SK-N-MC (cell line): ENCODE results near the gene PRDM7.
"Not testable (repeated sequence)": the region's sequence is repeated elsewhere in the genome, so short reads cannot be mapped to it uniquely, and the experiment has no call there.

ENCODE experiments used
- DNase-seq: peaks from one replicate; pipeline ENCODE4 v3.0.0-alpha.2; 2011; ENCODE audit warnings: low read depth, low spot score
- H3K27ac ChIP-seq: fragments of 200-600 bp; sonication (generic); 2 replicates; pipeline ENCODE4 v1.5.1; 2016; ENCODE audit warnings: mixed run types
- H3K36me3 ChIP-seq: fragments of 200-600 bp; sonication (generic); 2 replicates; pipeline ENCODE4 v1.6.1; 2017; ENCODE audit warnings: antibody characterized with exemption, low read length, mixed read lengths; ENCODE audit not compliant: insufficient read depth
- H3K4me3 ChIP-seq: fragments of 200-600 bp; sonication (generic); 2 replicates; pipeline ENCODE4 v1.5.1; 2016
- H3K9ac ChIP-seq: fragments of 200-600 bp; sonication (generic); 2 replicates; pipeline ENCODE4 v1.8.0; 2017; ENCODE audit warnings: mixed run types, mixed read lengths; ENCODE audit not compliant: insufficient read length
- H3K9me3 ChIP-seq: fragments of 200-600 bp; sonication (generic); 2 replicates; pipeline ENCODE4 v1.6.1; 2017; ENCODE audit warnings: low read depth, mild to moderate bottlenecking, antibody characterized with exemption, low read length, moderate library complexity, mixed read lengths
- EZH2 ChIP-seq: fragments of 200-600 bp; sonication (generic); IDR thresholded peaks from one replicate; pipeline ENCODE4 v1.6.1; 2017; ENCODE audit warnings: antibody characterized with exemption
- FOXP2 ChIP-seq: optimal IDR thresholded peaks from 2 replicates; pipeline ENCODE3; 2011; ENCODE audit warnings: mild to moderate bottlenecking, moderate library complexity; ENCODE audit not compliant: insufficient read depth; ENCODE audit errors: extremely low read length, control extremely low read depth
- POLR2AphosphoS5 ChIP-seq: IDR thresholded peaks from 2 replicates; pipeline ENCODE4 v1.6.1; 2012; ENCODE audit warnings: mild to moderate bottlenecking, low read depth, low read length, borderline replicate concordance

Gene PRDM7

GRCh38 chr16:90010676-90011507 lies 66.2 kb downstream of the PRDM7 start:
- H3K36me3 ChIP-seq = no peaks in the 10 kb centered on the region
- TF ChIP-seq FOXP2 = no peak
- no peak for TF ChIP-seq EZH2
- TF ChIP-seq POLR2AphosphoS5 = no peak
- no peak overlapping the region for H3K4me3 ChIP-seq

GRCh38 chr16:90009172-90009899 lies 67.8 kb downstream of the PRDM7 start:
- Histone ChIP-seq H3K36me3 (no peaks in the 10 kb centered on the region), H3K4me3 (no peak overlapping the region), H3K9ac (no peak overlapping the region), H3K9me3 (no peaks in the 10 kb centered on the region), H3K27ac (no peak overlapping the region)
- no peak for DNase-seq
- TF ChIP-seq FOXP2 (no peak), EZH2 (no peak), POLR2AphosphoS5 (no peak)

More at GRCh38 chr16:90010676-90011507, 66.2 kb downstream of the PRDM7 start:
- Histone ChIP-seq H3K9me3 (no peaks in the 10 kb centered on the region), H3K27ac (no peak overlapping the region), H3K9ac (no peak overlapping the region)
- no peak for DNase-seq

GRCh38 chr16:90008708-90009145 lies 68.4 kb downstream of the PRDM7 start:
- DNase-seq = no peak
- no peaks in the 10 kb centered on the region for H3K9me3 ChIP-seq
- H3K9ac ChIP-seq = no peak overlapping the region
- no peak overlapping the region for H3K4me3 ChIP-seq
- H3K36me3 ChIP-seq = no peaks in the 10 kb centered on the region
- TF ChIP-seq FOXP2 (no peak), EZH2 (no peak)
- H3K27ac ChIP-seq = no peak overlapping the region

GRCh38 chr16:90007635-90008234 lies 69.4 kb downstream of the PRDM7 start:
- not testable (repeated sequence) for DNase-seq, H3K27ac ChIP-seq, H3K4me3 ChIP-seq, H3K9ac ChIP-seq, H3K9me3 ChIP-seq, H3K36me3 ChIP-seq

- Histone ChIP-seq H3K27ac (no peak overlapping the region), H3K9ac (no peak overlapping the region), H3K36me3 (no peaks in the 10 kb centered on the region), H3K9me3 (no peaks in the 10 kb centered on the region), H3K4me3 (no peak overlapping the region)
- DNase-seq = no peak
- TF ChIP-seq EZH2 (no peak), POLR2AphosphoS5 (no peak), FOXP2 (no peak)
These were observed 70.1 kb downstream of the PRDM7 start for GRCh38 chr16:90007015-90007414.
